ENCODE results near the gene CAMK2G.

Gene CAMK2G

DNA sequence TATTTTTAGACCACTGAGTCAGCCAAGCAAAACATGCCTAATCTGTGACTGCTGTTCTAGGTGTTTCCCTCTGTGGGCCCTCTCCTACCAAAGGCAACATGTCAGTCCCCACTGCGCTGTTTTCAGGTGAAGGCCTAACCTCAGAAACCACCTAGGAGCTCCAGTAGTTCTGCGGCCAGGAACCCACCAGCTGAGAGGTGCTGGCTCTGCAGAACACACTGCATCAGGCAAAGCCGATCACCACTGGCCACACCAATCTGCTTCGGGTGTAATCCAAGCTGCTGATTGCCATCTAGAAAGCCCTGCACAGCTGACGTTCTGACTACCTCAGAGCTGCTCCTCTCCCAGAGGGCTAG is 14.9 kb downstream of the CAMK2G start:
- peak in 1 of 2 donors; percentile 23 for DNase-seq

DNA sequence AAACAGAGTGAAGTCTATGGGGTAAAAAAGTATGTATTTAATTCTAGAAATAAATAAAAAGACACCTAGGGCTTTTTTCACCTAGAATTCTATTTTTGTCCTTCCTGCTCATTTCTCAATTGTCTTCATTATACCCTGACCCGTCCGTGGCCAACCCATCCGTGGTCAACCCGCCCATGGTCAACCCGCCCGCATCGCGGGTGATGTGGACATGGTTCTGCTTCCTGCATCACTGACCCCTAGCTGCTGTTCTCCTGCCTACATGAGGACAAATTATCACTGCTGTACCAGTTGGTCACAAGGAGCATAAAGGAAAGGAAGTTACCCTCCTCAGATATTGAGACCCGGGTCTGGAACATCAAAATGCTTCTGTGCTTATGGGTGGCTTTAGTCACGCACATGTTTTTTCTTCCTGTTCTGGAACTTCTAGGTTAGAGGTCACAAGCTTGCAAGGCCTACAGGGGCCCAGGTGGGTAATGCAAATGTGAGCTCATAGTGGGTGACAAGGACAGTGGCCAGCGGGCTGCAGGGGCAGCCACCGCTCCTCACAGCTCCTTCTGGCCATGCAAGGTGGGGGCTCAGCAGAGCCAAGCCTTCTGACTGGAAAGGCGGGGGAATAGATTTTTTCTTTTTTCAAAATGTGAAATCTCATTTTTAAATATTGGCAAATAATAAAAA is 15.5 kb downstream of the CAMK2G start:
- no peak for DNase-seq

DNA sequence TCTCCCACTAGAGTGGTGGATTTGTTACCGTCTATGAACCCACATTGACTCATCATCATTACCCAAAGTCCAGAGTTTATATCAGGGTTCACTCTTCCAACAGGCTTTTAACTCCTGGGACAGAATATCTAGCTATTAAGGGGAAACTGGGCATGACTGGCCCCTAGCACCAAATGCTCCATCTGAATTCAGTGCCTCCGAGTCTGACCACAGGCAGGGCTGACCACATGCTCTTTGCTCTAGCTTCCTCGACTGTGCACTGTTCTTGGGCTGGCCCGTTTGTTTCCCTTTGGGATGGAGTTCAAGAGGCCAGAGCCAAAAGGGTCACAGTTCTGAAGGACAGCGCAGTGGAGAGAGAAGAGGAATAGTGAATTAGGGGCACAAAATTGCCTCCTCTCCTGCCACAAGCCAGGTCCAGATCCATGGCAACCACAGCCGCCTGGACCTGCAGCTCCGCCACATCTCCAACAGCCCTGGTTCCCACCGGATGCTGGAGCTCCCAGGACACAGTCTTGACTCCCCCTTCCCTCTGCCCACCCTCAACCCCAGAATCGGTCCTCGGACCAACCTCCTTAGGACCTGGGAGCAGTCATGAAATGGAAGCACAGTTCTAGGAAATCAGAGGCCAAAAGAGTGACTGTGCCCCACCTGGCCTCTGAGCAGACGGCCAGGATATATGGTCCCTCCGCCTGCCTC is 16.2 kb downstream of the CAMK2G start:
- DNase-seq, result no peak

DNA sequence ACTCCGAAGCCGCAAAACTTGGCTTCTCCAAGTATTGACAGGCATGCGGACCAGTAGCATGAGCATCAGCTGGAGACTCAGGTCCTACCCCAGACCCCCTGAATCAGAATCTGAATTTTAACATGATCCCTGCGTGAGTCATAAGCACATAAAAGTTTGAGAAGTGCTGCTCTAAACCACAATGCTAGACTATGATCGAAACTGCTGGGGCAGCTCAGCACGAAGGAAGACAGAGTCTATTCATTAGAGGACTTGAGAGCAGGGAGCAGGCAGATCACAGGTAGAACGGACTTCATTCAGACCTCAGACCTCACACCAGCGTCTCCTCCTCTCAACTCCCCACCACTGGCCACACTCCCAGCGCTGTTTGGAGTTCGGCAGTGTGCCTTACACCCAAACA is 16.9 kb downstream of the CAMK2G start:
- peak in 1 of 2 donors; percentile 46 for DNase-seq

DNA sequence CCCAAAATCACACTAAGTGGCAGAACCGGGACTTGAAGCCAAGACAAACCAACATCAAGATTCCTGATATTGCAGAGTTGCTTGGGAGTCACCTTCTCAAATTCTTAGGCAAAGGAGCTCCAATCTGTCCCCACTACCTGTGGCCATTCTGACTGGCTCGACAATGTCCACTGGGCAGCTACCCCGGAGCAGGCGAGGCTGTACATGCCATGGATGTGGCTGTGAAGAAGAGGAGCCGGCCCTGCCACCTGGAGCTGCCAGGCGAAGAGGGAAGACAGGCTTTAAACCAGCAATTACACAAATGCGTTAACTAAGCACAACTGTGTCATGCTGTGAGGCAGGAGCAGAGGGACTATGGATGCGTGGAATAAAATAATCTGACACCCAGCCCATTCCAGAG is 18.1 kb downstream of the CAMK2G start:
- DNase-seq, result no peak

DNA sequence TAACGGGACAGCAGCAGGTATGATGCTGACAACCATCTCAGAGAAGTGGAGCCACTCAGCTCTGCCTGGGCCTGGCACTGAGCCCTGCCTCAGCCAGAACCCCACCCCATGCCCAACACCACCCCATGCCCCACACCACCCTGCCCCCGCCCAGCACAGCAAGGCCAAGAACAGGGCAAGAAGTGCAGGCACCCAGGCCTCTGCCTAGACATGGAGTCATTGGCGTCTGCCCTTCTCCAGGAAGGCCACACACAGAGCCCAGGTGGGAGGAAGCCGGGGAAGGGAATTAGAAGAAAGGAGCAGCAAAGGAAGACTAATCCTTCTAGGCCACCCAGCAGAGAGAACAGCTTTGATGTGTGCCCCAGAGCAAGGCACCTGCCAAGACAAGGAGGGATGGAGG is 18.9 kb downstream of the CAMK2G start:
- no peak for DNase-seq

DNA sequence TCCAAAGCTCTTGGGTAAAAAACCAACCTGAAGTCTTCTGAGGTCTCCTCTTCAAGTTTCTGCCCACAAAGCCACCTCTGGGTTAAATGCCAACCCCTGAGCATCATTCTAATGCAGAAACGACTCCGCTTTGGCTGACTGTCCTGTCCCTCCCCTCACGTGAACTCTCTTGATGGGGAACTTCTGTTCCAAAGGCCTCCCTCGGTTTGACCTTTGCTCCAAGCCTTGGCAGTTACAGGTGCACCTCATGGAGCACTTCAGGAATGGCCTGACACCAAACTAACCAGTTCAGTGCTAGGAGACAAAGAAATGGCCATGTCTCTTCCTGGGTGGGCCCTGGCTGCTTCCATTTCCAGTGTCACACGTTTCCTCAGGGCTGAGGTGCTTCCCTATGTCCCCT is 20.0 kb downstream of the CAMK2G start:
- no peak for DNase-seq

DNA sequence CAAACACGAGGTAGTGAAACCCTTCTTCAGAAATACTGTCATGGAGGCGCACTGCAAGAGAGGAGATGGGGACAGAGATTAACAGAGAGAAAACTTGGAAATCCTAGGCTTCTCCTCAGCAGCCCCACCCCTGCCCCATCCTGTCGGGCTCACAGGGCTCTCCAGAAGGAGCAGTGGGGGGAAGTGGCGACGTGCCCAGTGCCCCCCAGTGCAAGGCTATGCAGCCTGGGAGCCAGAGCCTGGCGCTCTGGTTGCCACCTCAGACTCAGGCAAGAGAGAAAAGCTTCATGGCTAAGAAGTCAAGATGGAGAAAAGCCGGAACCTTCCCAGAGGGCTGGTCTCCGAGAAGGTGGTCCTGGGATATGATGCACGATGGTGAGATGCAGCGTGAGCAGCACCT is 21.2 kb downstream of the CAMK2G start:
- DNase-seq, result no peak

DNA sequence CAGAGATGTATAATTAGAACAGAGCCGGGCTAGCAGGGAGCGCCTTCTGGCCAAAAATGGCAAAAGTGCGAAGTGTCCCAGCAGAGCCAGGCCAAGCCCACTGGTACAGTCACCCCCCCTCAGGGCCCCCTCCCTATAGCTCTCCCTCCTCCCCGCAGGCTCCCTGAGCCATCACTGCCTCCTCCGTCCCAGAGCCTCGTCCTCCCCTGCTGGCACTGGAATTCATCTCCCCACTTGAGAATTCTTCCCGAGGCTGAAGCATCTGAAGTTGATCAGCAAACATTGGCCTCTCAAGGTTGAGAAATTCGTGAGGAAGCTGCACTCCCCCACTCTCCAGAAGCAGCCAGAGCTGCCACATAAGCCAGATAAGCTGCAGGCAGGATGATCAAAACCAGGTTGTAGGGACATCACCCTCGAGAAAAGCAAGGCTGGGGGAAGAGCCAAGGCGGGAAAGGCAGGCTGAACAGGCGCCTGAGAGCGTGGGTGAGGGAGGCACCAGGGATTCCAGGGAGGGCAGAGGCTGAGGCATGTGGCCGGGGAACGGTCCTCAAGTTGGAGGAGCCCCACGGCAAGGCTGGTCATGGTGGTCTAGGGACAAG is 23.4 kb downstream of the CAMK2G start:
- no peak for DNase-seq

DNA sequence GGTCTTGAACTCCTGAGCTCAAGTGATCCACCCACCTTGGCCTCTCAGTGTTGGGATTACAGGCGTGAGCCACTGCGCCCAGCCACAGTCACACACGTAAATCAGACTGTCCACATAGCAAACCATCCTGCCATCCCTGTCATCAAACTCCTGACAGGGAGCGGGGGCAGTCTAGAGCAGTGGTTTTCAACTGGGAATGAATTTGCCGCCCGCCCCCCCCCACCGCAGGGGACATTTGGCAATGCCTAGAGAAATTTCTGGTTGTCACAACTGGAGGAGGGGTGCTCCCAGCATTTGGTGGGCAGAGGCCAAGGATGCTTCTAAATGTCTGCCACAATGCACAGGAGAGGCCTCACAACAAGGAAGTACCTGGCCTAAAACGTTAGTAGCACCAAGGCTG is 24.1 kb downstream of the CAMK2G start:
- DNase-seq, result no peak

DNA sequence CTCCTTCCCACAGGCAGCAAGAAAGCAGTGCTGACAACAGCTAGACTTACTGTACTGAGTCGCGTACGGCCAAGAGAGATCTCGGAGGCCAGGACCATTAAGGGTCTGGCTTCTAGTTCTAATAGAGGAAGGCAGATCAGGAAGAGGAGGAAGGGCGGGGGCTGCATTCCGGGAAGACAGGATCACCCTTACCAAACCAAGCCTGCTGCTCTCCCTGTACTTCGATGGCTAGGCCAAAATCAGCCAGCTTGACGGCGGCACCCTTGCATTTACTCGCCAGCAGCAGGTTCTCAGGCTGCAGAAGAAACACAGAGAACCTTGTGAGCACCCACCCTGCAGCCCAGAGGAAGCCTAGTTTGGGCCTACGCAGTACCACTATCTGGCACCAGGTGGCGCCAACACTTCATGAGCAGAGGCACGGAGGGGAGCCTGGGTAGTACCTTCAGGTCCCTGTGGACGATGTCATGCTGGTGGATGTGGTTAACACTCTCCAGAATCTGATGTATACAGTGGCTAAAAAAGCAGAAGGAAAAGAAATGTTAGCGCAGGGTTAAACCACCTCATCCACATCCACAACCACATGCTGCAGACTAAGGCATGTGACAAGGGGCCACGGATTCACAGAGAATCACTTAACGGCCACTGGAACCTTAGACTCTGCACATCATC is 25.4 kb downstream of the CAMK2G start:
- DNase-seq, result peak; percentile 94 to 98

DNA sequence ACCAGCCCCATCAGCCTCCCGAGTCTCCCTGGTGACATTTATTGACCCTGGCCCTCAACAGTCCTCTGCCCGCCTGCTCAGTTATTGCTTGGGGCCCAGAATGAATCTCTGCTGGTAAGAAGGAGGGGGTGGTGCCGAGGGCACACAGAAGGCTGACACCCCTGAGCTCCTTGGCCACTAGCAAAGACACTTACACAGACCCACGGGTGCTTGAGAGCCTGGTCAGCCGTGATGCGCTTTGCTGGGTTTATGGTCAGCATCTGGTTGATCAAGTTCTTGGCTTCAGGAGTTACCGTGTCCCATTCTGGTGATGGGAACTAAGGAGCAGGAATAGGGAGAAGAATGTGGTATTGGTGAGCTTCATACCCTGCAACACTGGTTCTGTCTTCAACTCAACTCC is 27.3 kb downstream of the CAMK2G start:
- no peak for DNase-seq

DNA sequence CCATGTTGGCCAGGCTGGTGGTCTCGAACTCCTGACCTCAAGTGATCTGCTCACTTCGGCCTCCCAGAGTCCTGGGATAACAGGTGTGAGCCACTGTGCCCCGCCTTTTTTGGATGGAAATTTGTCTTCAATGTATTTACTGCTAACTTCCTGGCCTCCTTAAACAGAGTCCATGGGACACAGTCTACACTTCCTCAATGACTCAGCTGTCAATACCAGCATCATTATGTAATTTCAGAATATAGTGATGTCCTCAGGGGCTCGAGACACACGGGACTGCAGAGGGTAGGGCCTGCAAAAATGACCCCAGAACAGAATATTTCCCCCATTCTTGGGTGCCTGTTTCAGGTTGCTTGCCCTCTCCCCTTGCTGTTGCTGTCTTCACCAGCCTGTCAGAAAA is 31.1 kb downstream of the CAMK2G start:
- DNase-seq, result no peak

DNA sequence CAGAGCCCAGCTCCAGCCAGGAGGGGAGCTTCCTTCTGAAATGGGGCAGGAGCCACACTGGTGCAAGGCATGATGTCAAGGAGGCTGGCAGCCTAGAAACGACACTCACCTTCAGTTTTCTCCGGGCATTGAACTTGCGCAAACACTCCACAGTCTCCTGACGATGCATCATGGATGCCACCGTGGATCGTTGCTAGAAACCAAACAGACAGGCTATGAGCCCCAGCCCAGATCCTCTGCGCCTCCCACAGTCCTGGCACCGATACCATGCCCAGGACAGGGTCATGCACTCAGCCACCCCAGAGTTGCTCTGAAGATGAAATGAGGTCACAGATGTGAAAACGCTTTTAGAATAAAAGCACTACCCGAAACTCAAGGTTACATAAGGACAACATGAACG is 32.0 kb downstream of the CAMK2G start:
- DNase-seq, result no peak

DNA sequence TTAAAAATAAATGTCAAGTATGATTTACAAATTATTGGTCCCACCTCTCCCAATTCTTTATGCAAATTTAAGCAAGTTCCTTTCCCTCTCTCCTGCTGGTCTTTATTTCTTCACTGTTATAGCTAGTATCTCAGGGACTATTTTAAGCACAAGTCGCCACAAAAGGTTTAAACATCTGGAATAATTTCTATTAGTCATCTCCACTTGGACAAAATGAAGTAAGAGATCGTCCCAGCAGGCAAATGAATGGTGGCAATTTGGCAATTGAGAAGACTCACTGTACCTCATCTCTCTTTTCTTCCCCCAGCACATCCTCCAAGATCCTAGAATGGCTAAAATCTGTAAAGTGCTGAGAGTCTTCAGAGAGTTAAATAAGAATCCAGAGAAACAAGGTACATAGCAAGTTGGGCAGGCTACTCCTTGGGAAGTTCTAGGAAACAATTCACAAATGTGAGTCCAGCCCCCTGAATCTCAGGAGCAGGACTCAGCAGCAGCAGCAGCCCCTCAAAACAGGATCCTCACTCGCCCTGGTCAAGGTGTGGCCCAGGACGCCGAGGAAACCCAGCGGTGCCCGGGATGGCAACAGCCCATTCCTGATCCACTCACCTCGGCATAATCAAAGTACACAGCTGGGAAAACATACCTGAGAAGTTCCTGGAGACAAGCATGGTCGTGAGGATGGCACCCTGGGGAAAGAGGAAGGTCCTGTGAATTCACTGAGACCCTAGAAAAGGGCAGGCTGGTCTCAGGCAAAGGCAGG is 32.6 kb downstream of the CAMK2G start:
- DNase-seq, result no peak

DNA sequence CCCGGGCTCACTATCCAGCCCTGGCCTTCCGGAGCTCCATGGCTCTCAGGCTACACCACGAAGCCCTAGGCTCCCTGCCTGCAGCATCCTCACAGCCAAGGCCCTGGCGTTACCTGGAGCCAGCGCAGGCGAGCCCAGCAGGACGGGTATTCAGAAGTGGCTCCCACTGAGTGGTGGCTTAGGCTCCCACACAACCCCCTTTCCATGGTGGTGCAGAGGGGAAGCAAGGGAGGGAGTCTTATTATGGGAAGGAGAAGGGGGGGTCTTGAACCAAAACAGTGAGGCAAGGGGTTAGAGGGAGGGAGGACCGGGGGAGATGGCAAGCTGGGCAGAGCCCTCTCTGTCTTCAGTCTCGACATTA is 33.3 kb downstream of the CAMK2G start:
- DNase-seq, result no peak

DNA sequence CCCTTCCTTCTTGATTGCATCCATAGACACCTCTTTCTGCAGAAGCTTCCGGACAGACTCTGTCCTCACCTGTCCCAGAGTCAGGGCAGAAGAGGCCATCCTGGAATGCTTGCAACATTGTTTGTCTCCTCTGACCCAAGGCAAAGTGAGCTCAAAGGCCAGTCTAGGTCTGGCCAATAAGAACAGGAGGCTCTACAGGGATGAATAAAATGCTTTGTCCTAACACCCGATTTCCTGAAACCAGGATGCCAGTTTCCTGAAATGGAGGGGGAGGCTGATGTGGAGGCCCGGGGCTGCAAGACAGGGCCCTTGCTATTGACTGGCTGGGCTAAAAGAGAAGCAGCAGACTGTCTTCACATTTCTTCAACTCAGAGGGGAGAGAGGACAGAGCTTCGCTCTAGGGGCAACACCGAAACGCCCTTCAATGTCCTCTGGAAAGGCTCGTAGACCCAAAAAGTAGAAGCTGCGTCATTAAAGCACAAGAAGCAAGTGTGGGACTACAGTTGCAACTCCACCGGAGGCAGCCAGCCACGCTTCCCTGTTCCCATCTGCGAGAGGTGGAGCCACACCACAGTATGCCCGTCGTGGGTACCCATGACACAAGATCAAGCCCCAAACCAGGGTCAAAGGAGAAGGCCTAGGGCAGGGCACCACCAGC is 33.8 kb downstream of the CAMK2G start:
- no peak for DNase-seq

DNA sequence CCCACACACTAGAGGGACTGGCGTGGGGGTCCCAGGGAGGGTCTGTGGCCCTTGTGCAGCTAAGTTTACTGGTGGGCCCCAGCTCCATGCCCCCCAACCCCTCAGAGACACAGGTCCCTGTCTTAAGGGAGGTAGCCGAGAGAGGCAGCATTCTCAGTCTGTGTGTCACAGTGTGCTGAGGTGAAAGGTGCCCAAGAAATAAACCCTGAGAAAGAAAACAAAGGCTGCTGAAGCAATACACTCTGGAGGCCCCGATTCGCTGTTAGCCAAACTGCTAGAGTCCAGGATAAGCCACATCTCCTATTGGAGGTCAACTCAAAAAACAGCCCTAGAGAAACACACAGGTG is 34.3 kb downstream of the CAMK2G start:
- DNase-seq, result no peak

DNA sequence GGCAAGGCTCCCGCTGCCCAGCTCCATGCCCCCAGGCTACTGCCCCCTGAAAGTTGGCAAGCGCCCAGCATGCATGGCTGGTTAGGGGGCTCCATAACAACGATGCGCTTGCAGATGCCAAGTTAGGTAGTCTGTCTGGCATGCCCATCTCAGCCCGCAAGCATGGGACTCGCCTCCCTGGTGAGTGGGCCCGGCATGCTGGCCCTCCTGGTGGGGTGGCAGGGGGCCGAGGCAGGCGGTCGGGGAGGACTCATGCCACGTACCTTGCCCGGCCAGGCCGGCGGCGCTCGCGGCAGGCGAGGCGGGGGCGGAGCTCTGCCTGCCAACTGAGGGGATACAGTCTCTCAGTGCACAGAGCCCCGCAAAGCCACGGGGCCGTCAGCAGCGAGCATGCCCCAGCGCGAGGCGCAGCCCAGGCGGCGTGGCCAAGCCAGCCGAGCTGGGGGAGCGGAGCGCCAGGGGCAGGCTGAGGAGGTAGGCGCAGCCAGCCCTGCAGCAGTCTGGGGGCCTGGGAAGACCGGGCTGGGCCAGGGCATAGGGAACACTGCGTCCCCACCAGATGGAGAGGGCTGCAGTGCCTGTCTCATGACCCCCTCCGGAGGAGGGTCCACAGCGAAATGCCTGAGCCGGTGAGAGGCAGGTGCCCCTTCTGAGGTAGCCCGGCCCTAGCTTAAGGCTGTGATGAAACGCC is 34.9 kb downstream of the CAMK2G start:
- DNase-seq, result no peak

DNA sequence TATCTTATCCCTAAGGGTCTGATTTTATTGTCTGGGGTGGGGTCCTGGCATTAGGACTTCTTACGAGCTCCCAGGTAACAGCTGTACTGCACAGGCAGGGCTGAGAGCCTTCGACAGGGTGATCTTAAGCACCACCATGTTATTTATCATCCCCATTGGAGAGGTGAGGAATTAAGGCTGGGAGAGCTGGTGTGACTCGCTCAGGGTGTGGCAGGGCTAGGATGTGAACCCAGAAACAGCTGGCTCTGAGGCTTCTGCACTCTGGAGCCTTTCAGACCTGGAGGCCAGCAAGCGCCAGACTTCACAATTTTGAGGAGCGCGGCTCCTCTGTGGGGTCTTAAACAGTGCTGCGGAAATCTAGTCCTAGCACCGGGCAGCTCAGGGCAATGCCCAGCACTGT is 35.5 kb downstream of the CAMK2G start:
- DNase-seq, result no peak

DNA sequence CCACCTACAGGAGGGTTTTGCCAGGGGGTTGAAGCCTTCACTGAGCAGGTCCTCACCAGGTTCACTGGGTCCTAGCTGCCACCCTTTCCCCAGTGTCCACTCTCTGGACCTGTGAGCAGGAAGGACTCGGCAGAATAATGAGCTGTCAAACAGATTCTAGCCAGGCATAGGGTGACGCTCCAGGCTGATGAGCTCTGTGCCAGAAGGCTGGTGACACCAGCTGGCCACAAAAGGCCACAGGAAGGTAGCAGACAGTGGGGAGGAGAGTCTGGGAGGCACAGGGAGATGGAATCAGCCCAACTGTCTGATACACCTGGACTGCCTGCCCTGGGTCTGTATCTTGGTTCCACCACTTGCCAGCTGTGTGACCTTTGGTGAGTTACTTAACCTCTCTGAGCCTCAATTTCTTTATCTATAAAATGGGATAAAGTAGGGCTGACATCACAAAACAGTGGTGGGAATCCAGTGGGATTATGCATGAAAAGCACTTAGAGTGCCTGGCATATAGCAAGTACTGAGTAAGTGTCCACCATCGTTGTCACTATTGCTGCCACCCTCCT is 36.3 kb downstream of the CAMK2G start:
- no peak for DNase-seq

DNA sequence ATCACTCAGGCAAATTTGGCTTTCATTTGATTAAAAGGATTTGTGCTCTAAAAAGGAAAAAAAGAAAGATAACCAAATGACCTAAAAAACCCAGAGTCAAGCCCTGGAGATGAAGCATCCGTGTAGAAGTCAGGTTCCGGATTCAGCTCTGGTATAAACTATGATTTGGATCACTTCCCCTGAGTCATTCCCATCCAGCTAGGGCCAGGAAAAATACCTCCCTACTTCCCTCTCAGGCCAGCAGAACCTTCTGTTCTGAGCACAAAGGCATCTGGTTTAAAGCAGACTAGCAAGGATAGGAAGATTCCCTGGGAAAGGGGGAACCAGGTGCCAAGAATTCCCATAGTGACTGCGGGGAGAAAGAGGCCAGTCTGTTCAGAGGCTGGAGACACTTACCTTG is 37.3 kb downstream of the CAMK2G start:
- no peak for DNase-seq

Measured in stimulated activated CD4-positive, alpha-beta T cell treated with anti-CD3 and anti-CD28 coated beads, Interleukin-2, amount 100 ng/mL, for 48 hours (primary cell).